Muscle layer of colon (tissue), 2 donors: ENCODE measurements around the gene GSAP.

ENCODE experiments used
- H3K27ac ChIP-seq: one replicate; pipeline ENCODE4 v1.7.0; 2013; ENCODE audit warnings: low read depth, mild to moderate bottlenecking, low read length, moderate library complexity
- H3K27me3 ChIP-seq, 2 donors: one replicate each; pipeline ENCODE4 v1.7.0; 2013; ENCODE audit warnings: low read length in 2 of 2, mild to moderate bottlenecking in 2 of 2; ENCODE audit not compliant: insufficient read depth in 2 of 2, control insufficient read depth in 1 of 2
- H3K36me3 ChIP-seq: one replicate; pipeline ENCODE4 v1.7.0; 2013; ENCODE audit warnings: mild to moderate bottlenecking, low read length; ENCODE audit not compliant: insufficient read depth
- H3K4me1 ChIP-seq: one replicate; pipeline ENCODE4 v1.7.0; 2013; ENCODE audit warnings: mild to moderate bottlenecking, low read length; ENCODE audit not compliant: insufficient read depth
- H3K4me3 ChIP-seq, 2 donors: one replicate each; pipeline ENCODE4 v1.7.0; 2013; ENCODE audit warnings: low read length in 2 of 2, low read depth in 1 of 2, mild to moderate bottlenecking in 1 of 2, moderate library complexity in 1 of 2
- H3K9ac ChIP-seq: one replicate; pipeline ENCODE4 v1.7.0; 2013; ENCODE audit warnings: low read length
- H3K9me3 ChIP-seq: one replicate; pipeline ENCODE4 v1.7.0; 2013; ENCODE audit warnings: mild to moderate bottlenecking, low read length
- donor health status: abdominal sarcoma.
- donor health status: Adenocarcinoma of cecum.

The GSAP gene

DNA sequence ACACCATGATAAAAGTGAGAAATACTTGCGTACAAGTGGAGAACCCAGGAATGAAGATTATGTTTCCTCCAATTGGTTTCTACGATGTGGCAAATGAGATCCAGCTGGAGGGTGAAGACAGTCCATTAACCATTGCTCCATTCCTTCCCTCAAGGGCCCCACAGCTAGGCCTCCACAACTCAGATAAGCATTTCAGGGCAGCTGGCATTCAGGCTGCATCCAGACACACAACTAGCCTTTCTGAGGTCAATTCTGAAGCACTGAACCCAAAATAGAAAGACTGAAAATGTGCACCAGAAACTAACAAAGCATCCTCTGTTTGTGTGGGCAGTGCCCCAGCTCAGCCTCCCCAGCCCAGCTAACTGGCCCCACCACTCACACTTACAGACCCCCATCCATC is 94.8 kb downstream of the GSAP start:
- Histone ChIP-seq H3K4me1 (peaks cover 15% of the 10 kb centered on the region), H3K9ac (no peak overlapping the region), H3K36me3 (peaks cover 7% of the 10 kb centered on the region), H3K9me3 (no peaks in the 10 kb centered on the region), H3K27ac (no peak overlapping the region), H3K27me3 (no peaks in the 10 kb centered on the region), H3K4me3 (no peak overlapping the region)

DNA sequence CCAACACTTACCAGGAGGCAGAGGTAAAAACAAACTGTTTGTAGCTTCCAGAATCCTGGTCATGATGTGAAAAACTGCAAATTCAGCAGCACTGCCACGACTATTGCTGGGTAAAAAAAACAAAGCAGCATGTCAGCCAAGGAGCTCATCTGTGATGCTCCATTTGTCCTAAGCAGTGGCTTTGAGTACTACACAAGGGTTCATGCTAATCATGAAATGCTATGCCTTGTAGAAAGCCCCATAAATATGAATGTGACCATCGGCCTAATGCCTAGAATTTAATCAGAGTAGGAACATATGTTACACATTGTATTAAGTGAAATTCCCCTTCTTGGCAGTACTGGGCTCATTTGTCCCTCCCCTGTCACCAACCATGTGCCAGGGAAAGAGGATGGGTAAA is 95.4 kb downstream of the GSAP start:
- H3K27ac ChIP-seq: no peak overlapping the region
- no peaks in the 10 kb centered on the region for H3K9me3 ChIP-seq
- peaks cover 13% of the 10 kb centered on the region for H3K4me1 ChIP-seq
- no peak overlapping the region for H3K9ac ChIP-seq
- no peaks in the 10 kb centered on the region for H3K27me3 ChIP-seq
- H3K4me3 ChIP-seq: no peak overlapping the region
- H3K36me3 ChIP-seq: peaks cover 7% of the 10 kb centered on the region

DNA sequence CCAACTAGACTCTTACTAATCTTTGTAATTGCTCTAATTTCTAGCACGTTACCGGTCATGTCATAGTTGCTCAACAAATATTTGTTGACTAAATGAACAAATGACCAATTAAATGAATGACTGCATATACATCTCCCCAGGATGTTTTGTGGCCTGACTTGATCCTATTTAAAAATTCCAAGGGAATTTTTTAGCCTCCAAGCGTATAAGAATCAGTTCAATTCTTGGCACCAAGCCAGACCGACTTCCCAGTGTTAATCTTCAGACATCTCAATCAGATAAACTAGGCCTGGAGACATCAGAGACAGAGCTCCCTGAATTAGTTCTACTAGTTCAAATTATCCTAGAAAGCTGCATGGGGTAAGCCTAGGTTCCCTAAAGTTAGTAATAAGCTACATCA is 96.0 kb downstream of the GSAP start:
- peaks cover 7% of the 10 kb centered on the region for H3K36me3 ChIP-seq
- no peak overlapping the region for H3K27ac ChIP-seq
- H3K4me1 ChIP-seq: peaks cover 19% of the 10 kb centered on the region
- H3K4me3 ChIP-seq: no peak overlapping the region
- no peaks in the 10 kb centered on the region for H3K9me3 ChIP-seq
- no peak overlapping the region for H3K9ac ChIP-seq
- H3K27me3 ChIP-seq: no peaks in the 10 kb centered on the region

DNA sequence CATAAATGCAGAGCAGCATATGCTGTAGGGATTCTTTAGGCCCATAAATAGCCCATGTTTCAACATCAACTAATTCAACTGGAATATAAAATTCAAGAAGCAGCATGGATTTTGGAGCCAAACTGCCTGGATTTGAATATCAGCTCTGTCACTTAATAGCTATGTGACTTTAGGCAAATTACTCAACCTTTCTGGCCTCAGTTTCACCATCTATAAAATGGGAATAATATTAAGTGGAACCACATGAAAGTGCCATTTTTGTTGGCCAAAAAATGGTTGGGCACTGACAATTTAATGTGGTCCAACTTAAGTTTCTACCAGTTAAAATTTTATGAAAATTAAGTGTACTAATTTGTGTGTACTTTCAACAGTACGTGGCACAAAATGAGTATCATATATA is 98.1 kb downstream of the GSAP start:
- no peaks in the 10 kb centered on the region for H3K9me3 ChIP-seq
- H3K4me1 ChIP-seq: peaks cover 31% of the 10 kb centered on the region
- peaks cover 7% of the 10 kb centered on the region for H3K36me3 ChIP-seq
- no peak overlapping the region for H3K9ac ChIP-seq
- H3K27ac ChIP-seq: no peak overlapping the region
- no peak overlapping the region for H3K4me3 ChIP-seq
- H3K27me3 ChIP-seq: no peaks in the 10 kb centered on the region

DNA sequence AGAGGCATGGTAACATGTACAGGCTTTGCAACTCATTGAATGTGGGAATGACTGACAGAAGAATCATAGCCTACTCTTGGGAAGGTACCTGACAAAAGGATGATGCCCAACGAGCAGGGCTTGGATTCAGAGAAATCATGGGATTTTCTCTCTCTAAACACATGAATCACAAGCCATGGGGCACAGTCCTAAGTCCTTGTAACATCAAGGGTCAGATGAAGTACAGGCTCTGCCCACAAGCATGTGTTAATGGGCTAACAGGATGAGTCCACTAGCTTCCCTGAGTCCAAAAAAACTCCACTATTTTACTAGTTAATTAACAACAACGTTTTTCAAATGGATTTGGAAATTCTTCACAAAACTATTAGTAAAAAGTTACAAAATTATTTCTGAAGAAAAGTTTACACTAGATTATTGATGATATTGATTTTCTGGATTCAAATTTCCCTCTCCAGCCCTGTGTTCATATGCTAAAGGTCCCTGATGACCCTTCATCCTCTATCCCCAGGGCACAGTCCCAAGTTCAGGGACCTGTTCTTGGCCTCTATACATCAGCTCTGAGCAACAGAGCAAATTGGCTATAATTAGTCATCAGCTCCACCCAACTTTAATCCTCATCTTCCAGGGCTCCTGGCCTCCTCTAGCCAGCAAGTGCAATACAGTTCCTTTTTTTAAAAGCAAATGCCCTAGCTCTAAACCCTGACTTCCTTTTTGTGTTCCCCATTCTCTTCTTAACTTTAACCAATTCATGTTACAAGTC is 99.8 kb downstream of the GSAP start:
- Histone ChIP-seq H3K27ac (no peak overlapping the region), H3K27me3 (no peaks in the 10 kb centered on the region), H3K9me3 (no peaks in the 10 kb centered on the region), H3K36me3 (peaks cover 7% of the 10 kb centered on the region), H3K9ac (no peak overlapping the region), H3K4me1 (peaks cover 43% of the 10 kb centered on the region), H3K4me3 (no peak overlapping the region)

DNA sequence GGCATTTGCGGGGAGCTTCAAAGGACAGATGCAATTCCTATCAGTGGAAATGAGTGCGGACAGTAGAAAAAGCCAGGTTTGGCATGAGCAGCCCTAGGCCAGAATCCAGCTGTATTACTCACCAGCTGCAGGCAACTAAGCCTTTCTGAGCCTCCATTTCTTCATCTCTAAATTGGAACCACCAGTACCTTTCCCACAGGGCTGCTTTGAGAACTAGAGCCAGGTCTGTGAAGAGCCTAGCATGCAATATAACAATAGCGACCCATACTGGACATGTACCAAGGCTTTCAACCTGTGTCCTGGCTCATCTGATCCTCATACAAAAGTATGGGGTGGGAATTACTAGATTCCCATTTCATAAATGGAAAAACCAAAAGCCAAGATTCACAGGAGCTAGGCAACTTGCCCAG is 101.0 kb downstream of the GSAP start:
- Histone ChIP-seq H3K4me1 (peaks cover 51% of the 10 kb centered on the region), H3K9ac (no peak overlapping the region), H3K27me3 (no peaks in the 10 kb centered on the region), H3K9me3 (no peaks in the 10 kb centered on the region), H3K36me3 (peaks cover 7% of the 10 kb centered on the region), H3K27ac (peak overlapping the region; percentile 4), H3K4me3 (no peak overlapping the region)

DNA sequence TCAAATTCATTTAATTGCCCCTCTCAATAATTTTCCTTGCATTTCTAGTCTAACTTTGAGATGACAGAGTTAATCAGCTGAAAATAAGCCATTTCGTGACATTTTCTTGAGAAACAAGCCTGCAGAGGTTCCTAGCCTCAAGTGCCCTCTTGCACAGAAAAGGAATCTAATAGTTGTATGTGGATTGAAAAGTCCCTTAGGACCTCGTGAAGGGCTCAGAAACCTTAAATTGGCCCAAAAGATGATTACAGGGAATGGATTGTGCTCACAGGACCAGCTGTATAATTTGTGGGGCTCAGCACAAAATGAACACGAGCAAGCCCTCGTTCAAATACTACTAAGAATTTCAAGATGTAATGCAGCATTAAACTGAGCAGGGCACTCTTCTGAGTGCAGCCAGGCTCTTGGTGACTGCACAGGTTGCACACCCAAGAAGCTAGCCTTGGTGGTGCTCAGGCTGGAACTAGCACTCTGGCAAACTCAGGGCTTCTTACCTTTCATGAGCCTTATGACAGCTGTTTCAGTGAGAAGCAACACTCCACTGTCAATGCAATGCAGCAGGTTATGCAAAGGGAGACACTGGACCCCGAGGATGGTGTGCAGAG is 102.2 kb downstream of the GSAP start:
- H3K4me3 ChIP-seq: no peak overlapping the region
- peaks cover 63% of the 10 kb centered on the region for H3K4me1 ChIP-seq
- H3K9ac ChIP-seq: no peak overlapping the region
- peak overlapping the region; percentile 27 for H3K27ac ChIP-seq
- H3K9me3 ChIP-seq: no peaks in the 10 kb centered on the region
- H3K27me3 ChIP-seq: no peaks in the 10 kb centered on the region
- peaks cover 7% of the 10 kb centered on the region for H3K36me3 ChIP-seq

DNA sequence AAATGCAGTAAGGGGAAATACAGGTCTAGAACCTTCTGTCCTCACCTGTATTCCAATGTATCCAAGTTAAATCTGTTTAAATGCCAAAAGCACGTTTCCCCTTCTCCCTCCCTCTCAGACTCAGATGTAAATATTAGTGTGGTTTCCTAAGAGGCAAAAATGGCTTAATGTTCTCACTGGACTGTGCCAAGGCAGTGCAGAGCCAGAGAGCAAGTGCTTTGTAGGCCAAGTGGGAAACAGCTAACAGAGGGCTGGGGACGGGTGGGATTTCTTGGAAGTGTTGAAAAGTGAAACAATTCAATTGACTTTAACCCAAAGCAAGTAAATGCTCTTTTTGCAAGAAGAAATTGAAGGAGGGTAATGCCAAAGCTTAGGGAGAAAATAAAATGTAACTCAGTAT is 103.1 kb downstream of the GSAP start:
- Histone ChIP-seq H3K4me3 (no peak overlapping the region), H3K27ac (peak overlapping the region; percentile 40), H3K4me1 (peaks cover 68% of the 10 kb centered on the region), H3K9me3 (no peaks in the 10 kb centered on the region), H3K27me3 (no peaks in the 10 kb centered on the region), H3K9ac (no peak overlapping the region), H3K36me3 (peaks cover 7% of the 10 kb centered on the region)

DNA sequence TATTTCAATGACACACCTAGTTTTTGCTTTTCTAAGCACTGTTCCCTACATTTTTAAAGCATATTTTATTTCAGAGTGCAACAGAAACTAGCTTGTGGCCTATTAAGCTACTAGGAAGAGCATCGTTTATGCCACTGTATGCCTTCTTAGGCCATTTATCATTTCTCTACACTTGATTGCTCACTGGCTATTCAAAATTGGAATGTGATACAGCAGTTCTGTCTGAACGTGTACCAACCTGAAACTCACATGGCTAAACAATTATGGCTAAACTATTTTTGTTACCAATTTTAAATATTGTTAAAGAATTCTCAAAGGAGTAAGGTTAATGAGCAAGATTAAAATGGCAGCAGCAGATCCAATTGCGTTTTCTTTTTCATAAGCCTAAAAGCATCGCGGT is 105.2 kb downstream of the GSAP start:
- Histone ChIP-seq H3K27ac (no peak overlapping the region), H3K4me3 (no peak overlapping the region), H3K4me1 (peaks cover 71% of the 10 kb centered on the region), H3K9me3 (no peaks in the 10 kb centered on the region), H3K36me3 (no peaks in the 10 kb centered on the region), H3K27me3 (no peaks in the 10 kb centered on the region), H3K9ac (no peak overlapping the region)

DNA sequence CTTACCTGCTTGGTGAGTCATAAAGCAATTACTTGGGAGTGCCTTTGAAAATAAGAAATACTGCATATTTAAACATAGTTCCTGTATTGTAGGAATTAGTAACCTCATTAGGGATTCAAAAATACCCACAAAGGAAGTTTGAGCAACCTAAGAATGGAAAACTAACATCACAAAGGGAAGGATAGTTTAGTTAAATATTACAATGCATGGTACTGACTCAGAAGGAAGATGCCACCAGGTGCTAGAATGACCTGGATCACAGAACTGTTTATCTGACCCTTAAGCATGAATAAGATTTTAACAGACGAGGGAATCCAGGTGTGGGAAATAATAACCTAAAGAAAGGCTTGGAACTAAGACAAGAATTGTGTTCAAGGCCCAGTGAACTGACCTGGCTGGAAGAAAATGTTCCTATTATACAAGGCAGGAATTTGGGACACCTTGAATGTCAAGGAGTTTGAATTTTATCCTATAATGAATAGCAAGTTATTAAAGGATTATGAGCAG is 106.4 kb downstream of the GSAP start:
- H3K9ac ChIP-seq: no peak overlapping the region
- H3K4me3 ChIP-seq: no peak overlapping the region
- H3K4me1 ChIP-seq: peaks cover 60% of the 10 kb centered on the region
- no peaks in the 10 kb centered on the region for H3K36me3 ChIP-seq
- no peaks in the 10 kb centered on the region for H3K27me3 ChIP-seq
- H3K9me3 ChIP-seq: no peaks in the 10 kb centered on the region
- no peak overlapping the region for H3K27ac ChIP-seq

DNA sequence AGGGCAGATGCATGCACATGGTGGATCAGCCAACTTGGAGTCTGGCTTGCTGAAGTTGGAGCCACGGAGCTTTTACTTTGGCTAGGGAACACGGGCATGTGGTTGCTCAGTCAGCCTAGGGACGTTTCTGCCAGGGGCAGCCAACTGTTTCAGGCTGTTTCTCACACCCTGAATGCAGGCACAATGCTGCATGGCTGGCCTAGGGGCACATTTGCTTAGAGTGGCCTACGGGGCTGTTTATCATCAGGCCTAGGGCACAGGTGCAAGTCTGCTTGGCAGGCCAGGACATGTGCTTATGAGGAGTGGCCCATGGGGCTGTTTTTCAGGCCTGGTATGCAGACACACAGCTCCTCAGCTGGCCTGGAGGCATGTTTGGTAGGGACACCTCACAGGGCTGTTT is 107.4 kb downstream of the GSAP start:
- Histone ChIP-seq H3K4me1 (peaks cover 50% of the 10 kb centered on the region), H3K27ac (no peak overlapping the region), H3K9ac (no peak overlapping the region)

More for the DNA sequence above, 107.4 kb downstream of the GSAP start:
- H3K27me3 ChIP-seq: no peaks in the 10 kb centered on the region
- H3K36me3 ChIP-seq: no peaks in the 10 kb centered on the region
- H3K9me3 ChIP-seq: no peaks in the 10 kb centered on the region
- H3K4me3 ChIP-seq: no peak overlapping the region
